Esophagus muscularis mucosa (tissue), 4 donors: ENCODE data around the gene KLK11. TPM values are rescaled to one million over a fixed set of nuclear protein-coding genes. Genes with fewer than 3 reads are reported as not detected.

ENCODE experiments used
- DNase-seq: peaks from one replicate; pipeline ENCODE4 v3.0.0-alpha.2; 2017; ENCODE audit errors: extremely low spot score
- H3K27ac ChIP-seq, 4 donors: fragments of 200-600 bp; sonication (generic); replicated peaks in 1 of 4; 1 replicate in 3 of 4; 2 replicates in 1 of 4; pipeline ENCODE4 v1.5.1; 2016 to 2019; ENCODE audit warnings: mild to moderate bottlenecking in 1 of 4
- H3K27me3 ChIP-seq, 4 donors: fragments of 200-600 bp; sonication (generic); one replicate each; pipeline versions ENCODE4 v1.5.1 to v1.6.0; 2016 to 2019
- H3K36me3 ChIP-seq, 4 donors: fragments of 200-600 bp; sonication (generic); one replicate each; pipeline ENCODE4 v1.5.1; 2016 to 2019
- H3K4me1 ChIP-seq, 4 donors: fragments of 200-600 bp; sonication (generic); one replicate each; pipeline ENCODE4 v1.5.1; 2016 to 2019
- H3K4me3 ChIP-seq, 4 donors: fragments of 200-600 bp; sonication (generic); 1 replicate in 2 of 4; 2 replicates in 2 of 4; pipeline ENCODE4 v1.5.1; 2016 to 2019; ENCODE audit warnings: mild to moderate bottlenecking in 4 of 4, moderate library complexity in 1 of 4
- H3K9me3 ChIP-seq, 4 donors: fragments of 200-600 bp; sonication (generic); 1 replicate in 3 of 4; 2 replicates in 1 of 4; pipeline ENCODE4 v1.5.1; 2016 to 2019
- EP300 ChIP-seq: sonication (generic); formaldehyde crosslinking; IDR thresholded peaks from one replicate; pipeline ENCODE4 v1.6.1; 2017; ENCODE audit warnings: antibody characterized with exemption
- POLR2A ChIP-seq: fragments of 450-650 bp; IDR thresholded peaks from one replicate; pipeline ENCODE4 v1.6.1; 2017; ENCODE audit warnings: antibody characterized with exemption, moderate library complexity, mild to moderate bottlenecking, low read depth
- POLR2AphosphoS5 ChIP-seq, 2 donors: sonication (generic); formaldehyde crosslinking; IDR thresholded peaks; one replicate each; pipeline ENCODE4 v1.6.1; 2017; ENCODE audit warnings: antibody characterized with exemption in 2 of 2
- WGBS: methylation state at CpG from one replicate; pipeline ENCODE4 v1.1.5; 2018; 5-methylcytosine and 5-hydroxymethylcytosine counted together
- intact Hi-C: fragments of 100-400 bp; cut with DNase I; formaldehyde crosslinking; loops from one replicate; pipeline ENCODE4 v1.15.1; 2023
- total RNA-seq, 4 donors: library from RNA; depleted of rRNA; stranded (reverse); fragments of >200 nt; gene quantifications; one replicate each; pipeline versions ENCODE4 v1.1.0 to v1.2.1, GENCODE V29; 2016
- TF ChIP-seq, protein P1 (sequence below), 3 experiments: fragments of 200-600 bp in 2 of 3; fragments of 450-650 bp in 1 of 3; sonication (generic) in 2 of 3; IDR thresholded peaks; one replicate each; pipeline ENCODE4 v1.5.1; 2017 to 2019; ENCODE audit warnings: antibody characterized with exemption in 3 of 3, mild to moderate bottlenecking in 2 of 3, moderate library complexity in 1 of 3

KLK11 gene
- total RNA-seq, 4 donors from 2014 or later, result not detected

DNA sequence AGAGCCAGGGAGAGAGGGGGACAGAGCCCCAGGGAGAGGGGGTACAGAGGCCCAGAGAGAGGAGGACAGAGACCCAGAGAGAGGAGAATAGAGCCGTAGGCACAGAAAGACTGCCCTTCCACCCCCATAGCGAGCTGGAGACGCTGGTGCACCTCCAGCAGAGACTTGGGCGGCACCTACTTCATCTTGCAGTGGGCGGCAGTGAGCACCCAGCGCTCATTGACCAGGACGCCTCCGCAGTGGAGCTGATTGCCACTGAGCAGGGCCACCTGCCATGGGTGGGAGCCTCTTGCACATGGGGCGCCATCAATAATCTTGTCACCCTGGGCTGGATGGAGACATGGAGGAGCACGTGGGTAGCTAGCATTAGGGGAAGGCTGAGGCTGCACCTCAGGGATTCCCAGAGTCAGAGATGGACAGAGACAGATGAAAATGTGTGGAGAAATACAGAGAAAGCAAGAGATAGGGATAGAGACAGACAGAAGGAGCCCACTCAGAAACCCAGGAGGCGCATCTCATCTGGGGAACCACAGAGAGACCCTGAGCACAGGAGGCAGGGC lies 44.7 kb downstream of the KLK11 start:
- Histone ChIP-seq H3K27ac (no peak overlapping the region), H3K36me3 (no peaks in the 10 kb centered on the region), H3K4me1 (no peaks in the 10 kb centered on the region), H3K4me3 (no peak overlapping the region), H3K27me3 (peaks cover 0 to 80% (median 2%) of the 10 kb centered on the region in 4 donors), H3K9me3 (no peaks in the 10 kb centered on the region)
- no peak for TF ChIP-seq POLR2AphosphoS5 (IDR thresholded peaks at IDR 0.05)
- TF ChIP-seq, protein P1, sequence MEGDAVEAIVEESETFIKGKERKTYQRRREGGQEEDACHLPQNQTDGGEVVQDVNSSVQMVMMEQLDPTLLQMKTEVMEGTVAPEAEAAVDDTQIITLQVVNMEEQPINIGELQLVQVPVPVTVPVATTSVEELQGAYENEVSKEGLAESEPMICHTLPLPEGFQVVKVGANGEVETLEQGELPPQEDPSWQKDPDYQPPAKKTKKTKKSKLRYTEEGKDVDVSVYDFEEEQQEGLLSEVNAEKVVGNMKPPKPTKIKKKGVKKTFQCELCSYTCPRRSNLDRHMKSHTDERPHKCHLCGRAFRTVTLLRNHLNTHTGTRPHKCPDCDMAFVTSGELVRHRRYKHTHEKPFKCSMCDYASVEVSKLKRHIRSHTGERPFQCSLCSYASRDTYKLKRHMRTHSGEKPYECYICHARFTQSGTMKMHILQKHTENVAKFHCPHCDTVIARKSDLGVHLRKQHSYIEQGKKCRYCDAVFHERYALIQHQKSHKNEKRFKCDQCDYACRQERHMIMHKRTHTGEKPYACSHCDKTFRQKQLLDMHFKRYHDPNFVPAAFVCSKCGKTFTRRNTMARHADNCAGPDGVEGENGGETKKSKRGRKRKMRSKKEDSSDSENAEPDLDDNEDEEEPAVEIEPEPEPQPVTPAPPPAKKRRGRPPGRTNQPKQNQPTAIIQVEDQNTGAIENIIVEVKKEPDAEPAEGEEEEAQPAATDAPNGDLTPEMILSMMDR (IDR thresholded peaks at IDR 0.05), result no peak
- no peak for TF ChIP-seq EP300
- no peak for TF ChIP-seq POLR2A
- DNase-seq, result no peak
- 51% methylated on average over 7 of the region's 11 CpGs for WGBS
- intact Hi-C loops, result no loop called here

DNA sequence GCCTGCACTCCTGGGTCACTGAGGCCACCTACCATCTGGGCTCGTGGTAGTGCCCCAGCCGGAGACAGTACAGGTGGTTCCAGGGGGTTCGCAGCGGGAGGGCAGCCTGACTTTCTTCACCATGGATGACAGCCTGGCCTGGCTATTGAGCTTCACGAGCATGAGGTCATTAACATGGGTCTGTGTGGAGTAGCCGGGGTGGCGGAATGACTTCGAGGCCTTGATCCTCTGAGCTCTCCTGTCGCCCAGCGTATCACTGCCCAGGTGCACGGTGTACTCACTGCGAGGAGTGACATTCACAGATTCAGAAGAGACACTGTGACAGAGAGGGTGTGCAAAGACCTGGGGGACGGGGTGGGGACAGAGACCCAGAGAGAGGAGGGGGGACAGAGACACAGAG lies 46.2 kb downstream of the KLK11 start:
- TF ChIP-seq POLR2A, result no peak
- TF ChIP-seq, protein P1 (IDR thresholded peaks at IDR 0.05), result no peak
- Histone ChIP-seq H3K27ac (no peak overlapping the region), H3K9me3 (no peaks in the 10 kb centered on the region), H3K36me3 (no peaks in the 10 kb centered on the region), H3K27me3 (peaks cover 0 to 90% (median 2%) of the 10 kb centered on the region in 4 donors), H3K4me1 (no peaks in the 10 kb centered on the region), H3K4me3 (no peak overlapping the region)
- intact Hi-C loops, result no loop called here
- WGBS, result 66% methylated on average over 8 of the region's 13 CpGs
- no peak for DNase-seq

DNA sequence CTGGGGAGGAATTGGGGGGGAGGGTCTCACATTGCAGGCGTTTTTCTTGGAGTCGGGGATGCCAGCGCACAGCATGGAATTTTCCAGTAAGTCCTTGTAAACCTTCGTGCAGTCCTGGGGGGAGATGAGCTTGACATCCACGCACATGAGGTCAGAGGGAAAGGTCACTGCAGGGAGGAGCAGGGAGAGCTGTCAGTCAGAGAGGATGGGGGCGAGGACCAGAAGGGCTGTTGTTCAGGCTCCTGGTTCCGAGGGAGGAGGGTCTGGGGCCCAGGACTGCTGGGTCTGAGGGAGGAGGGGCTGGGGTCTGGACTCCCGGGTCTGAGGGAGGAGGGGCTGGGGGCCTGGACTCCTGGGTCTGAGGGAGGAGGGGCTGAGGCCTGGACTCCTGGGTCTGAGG lies 46.7 kb downstream of the KLK11 start:
- Histone ChIP-seq H3K36me3 (no peaks in the 10 kb centered on the region), H3K27me3 (peaks cover 0 to 90% (median 2%) of the 10 kb centered on the region in 4 donors), H3K4me3 (no peak overlapping the region), H3K9me3 (no peaks in the 10 kb centered on the region), H3K27ac (no peak overlapping the region), H3K4me1 (no peaks in the 10 kb centered on the region)
- intact Hi-C loops, result no loop called here
- WGBS, result 37% methylated on average over 7 of the region's 8 CpGs
- DNase-seq, result no peak
- no peak for TF ChIP-seq POLR2A
- TF ChIP-seq EP300, result no peak
- no peak for TF ChIP-seq POLR2AphosphoS5 (IDR thresholded peaks at IDR 0.05)
- TF ChIP-seq, protein P1 (IDR thresholded peaks at IDR 0.05), result no peak

DNA sequence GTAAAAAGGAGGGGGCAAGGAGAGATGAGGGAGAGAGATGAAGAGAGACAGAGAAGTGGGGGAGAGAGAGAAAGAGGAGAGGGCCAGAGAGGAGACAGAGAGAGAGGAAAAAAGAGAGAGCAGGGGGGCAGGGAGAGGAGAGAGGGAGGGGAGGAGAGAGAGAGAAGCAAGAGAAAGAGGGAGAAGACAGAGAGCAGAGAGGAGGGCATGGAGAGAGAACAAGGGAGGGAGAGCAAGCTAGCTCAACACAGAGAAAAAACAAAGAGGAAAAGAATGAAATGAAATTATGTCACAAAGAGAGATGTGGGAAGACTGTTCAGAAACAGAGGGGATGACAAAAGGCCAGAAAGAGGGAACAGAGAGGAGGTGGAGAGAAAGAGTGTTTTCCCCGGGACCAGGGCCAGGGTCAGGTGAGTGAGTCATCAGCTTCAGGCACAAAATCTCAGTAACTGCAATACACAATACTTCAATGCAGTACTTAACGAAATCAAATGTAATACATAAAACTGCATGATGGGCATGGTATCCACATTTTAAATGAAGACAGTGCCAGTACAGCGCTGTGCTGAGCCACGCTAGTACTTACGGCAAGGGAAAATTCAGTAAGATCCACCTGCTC lies 47.5 kb downstream of the KLK11 start:
- TF ChIP-seq POLR2AphosphoS5 (IDR thresholded peaks at IDR 0.05) (no peak), POLR2A (no peak), EP300 (no peak)
- TF ChIP-seq, protein P1 (IDR thresholded peaks at IDR 0.05), result no peak
- no peak overlapping the region for H3K27ac ChIP-seq
- no peak for DNase-seq
- no peaks in the 10 kb centered on the region for H3K4me1 ChIP-seq
- intact Hi-C loops, result no loop called here
- WGBS, result 55% methylated on average over 5 of the region's 5 CpGs
- H3K4me3 ChIP-seq, result no peak overlapping the region
- no peaks in the 10 kb centered on the region for H3K9me3 ChIP-seq
- H3K27me3 ChIP-seq, result peaks cover 0 to 87% (median 2%) of the 10 kb centered on the region in 4 donors
- no peaks in the 10 kb centered on the region for H3K36me3 ChIP-seq

DNA sequence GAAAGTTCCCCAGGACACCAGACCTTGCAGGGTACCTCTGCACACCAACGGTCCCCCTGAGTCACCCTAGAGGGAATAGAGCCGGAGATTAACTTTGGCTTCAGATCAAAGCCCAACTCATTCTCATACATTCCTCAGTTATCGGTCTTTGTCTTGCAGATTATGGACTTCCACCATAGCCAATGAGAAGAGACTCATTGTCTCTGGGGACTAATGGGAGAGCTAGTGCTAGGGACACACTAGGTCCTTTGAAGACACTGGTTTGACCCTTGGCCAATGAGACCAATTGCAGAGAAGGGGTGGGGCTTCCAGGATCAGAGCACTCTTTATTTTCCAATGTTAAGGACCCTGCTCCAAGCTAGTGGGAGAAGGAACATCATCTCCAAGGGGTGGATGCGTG lies 48.8 kb downstream of the KLK11 start:
- no peaks in the 10 kb centered on the region for H3K9me3 ChIP-seq
- intact Hi-C loops, result no loop called here
- H3K4me1 ChIP-seq, result no peaks in the 10 kb centered on the region
- no peak for DNase-seq
- 75% methylated on average over 4 of the region's 4 CpGs for WGBS
- H3K27ac ChIP-seq, result no peak overlapping the region
- H3K36me3 ChIP-seq, result no peaks in the 10 kb centered on the region
- H3K27me3 ChIP-seq, result peaks cover 0 to 84% (median 2%) of the 10 kb centered on the region in 4 donors
- TF ChIP-seq POLR2AphosphoS5 (IDR thresholded peaks at IDR 0.05), result no peak
- TF ChIP-seq, protein P1 (IDR thresholded peaks at IDR 0.05), result no peak
- TF ChIP-seq POLR2A, result no peak
- TF ChIP-seq EP300, result no peak
- H3K4me3 ChIP-seq, result no peak overlapping the region
